H1 (cell line): Measurements from ENCODE around the gene MACROD2. TPM values are rescaled to one million over a fixed set of nuclear protein-coding genes. Genes with fewer than 3 reads are reported as not detected.

ENCODE experiments used
- CREB1 ChIP-seq: IDR thresholded peaks from 2 replicates; pipeline ENCODE4 v1.6.1; 2012; ENCODE audit warnings: inconsistent platforms
- FOSL1 ChIP-seq: IDR thresholded peaks from 2 replicates; pipeline ENCODE4 v1.6.1; 2011; ENCODE audit warnings: mild to moderate bottlenecking, low read depth, low read length, moderate library complexity; ENCODE audit not compliant: insufficient read depth
- GTF2F1 ChIP-seq: IDR thresholded peaks from 2 replicates; pipeline ENCODE4 v1.6.1; 2012; ENCODE audit warnings: low read depth, low read length, improper control_type of control experiment, borderline replicate concordance
- KDM5A ChIP-seq: fragments of 200-600 bp; IDR thresholded peaks from 2 replicates; pipeline ENCODE4 v1.7.1; 2012; ENCODE audit warnings: mild to moderate bottlenecking, low read length, inconsistent platforms, mixed read lengths
- MAFK ChIP-seq: IDR thresholded peaks from 2 replicates; pipeline ENCODE4 v1.6.1; 2012; ENCODE audit warnings: low read depth, mild to moderate bottlenecking, improper control_type of control experiment, low read length
- RBBP5 ChIP-seq: IDR thresholded peaks from 2 replicates; pipeline ENCODE4 v1.7.1; 2012; ENCODE audit warnings: low read depth, mild to moderate bottlenecking, inconsistent platforms, low read length, moderate library complexity, borderline replicate concordance
- SAP30 ChIP-seq: fragments of 300-600 bp; sonication (generic); IDR thresholded peaks from 2 replicates; pipeline ENCODE4 v1.7.1; 2012; ENCODE audit warnings: low read length, moderate library complexity, mild to moderate bottlenecking, inconsistent platforms; ENCODE audit not compliant: insufficient read depth, insufficient replicate concordance
- SIRT6 ChIP-seq: IDR thresholded peaks from one replicate; pipeline ENCODE4 v1.7.1; 2012; ENCODE audit warnings: low read length, inconsistent platforms
- SP2 ChIP-seq: IDR thresholded peaks from 2 replicates; pipeline ENCODE4 v1.6.1; 2012; ENCODE audit warnings: mild to moderate bottlenecking, low read length, inconsistent platforms
- polyA plus RNA-seq, 7 experiments: library from polyadenylated mRNA; depleted of rRNA in 3 of 7; stranded (reverse) in 5 of 7; unstranded in 2 of 7; fragments of >200 nt in 5 of 7; fragments of 200-250 nt in 2 of 7; gene quantifications; 1 replicate in 5 of 7; 2 replicates in 1 of 7; 4 replicates in 1 of 7; pipeline versions ENCODE4 v1.2.1 to v1.2.3, GENCODE V29; 2011 to 2013; ENCODE audit warnings: missing spikeins in 2 of 7, mixed read lengths in 2 of 7
- total RNA-seq: library from RNA; stranded (reverse); fragmentation: NEBNext Ultra II Directional; extraction: Animal tissue kit (Norgen Biotek cat#: 25700); gene quantifications from 2 replicates; pipeline ENCODE4 v1.2.1, GENCODE V29; 2021

MACROD2 gene
- total and polyA plus RNA-seq, 2 of the 8 experiments (the other 6 are each of a cell fraction or from before 2014, with no cell fraction given) = 0.70 to 3.9 TPM

DNA sequence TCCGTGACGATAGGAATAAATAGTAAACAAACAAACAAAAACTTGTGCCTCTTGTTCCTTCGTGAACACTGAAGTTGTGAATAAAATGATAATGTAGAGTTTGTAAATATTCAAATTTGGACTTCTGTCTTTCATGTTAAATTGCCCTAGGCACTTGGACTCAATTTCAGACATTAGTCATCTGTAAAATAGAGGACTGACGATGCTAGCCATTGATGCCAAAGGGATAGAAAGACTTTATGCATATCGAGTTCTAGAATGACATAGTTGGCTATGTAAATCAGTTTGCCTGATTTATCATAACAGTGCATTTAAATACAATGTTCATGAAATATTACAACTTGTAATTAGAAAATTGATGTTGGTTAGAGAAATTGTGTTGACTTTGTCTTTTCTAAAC, 388.0 kb downstream of the MACROD2 start (continued):
- TF ChIP-seq FOSL1 (no peak), SP2 (no peak), SAP30 (no peak), GTF2F1 (no peak), SIRT6 (no peak), KDM5A (no peak), RBBP5 (no peak), MAFK (no peak), CREB1 (no peak)
